ENCODE measurements around the gene MMP1. TPM values are rescaled to one million over a fixed set of nuclear protein-coding genes. Genes with fewer than 3 reads are reported as not detected.

Gene MMP1
- total RNA-seq, 1 experiment from 2014 or later = 0.35 TPM

DNA sequence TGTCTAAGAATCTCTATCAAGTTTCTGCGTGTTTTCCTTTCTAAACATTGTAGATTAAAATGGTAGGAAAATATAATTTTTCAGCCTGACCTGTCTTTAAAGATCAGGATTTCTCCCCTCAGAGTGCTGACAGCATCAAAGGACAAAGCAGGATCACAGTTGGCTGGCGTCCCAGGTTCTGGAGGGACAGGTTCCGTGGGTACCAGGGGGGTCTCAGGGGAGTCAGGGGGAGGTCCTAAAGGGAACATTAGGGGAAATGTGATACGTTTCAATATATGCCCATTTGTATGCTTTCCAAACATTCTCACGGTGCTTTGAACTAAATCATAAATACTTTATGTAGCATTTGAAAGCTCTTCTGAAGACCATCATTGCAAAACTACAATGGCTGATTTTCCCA, 42.1 kb upstream of the MMP1 start:
- TF ChIP-seq, protein P1, sequence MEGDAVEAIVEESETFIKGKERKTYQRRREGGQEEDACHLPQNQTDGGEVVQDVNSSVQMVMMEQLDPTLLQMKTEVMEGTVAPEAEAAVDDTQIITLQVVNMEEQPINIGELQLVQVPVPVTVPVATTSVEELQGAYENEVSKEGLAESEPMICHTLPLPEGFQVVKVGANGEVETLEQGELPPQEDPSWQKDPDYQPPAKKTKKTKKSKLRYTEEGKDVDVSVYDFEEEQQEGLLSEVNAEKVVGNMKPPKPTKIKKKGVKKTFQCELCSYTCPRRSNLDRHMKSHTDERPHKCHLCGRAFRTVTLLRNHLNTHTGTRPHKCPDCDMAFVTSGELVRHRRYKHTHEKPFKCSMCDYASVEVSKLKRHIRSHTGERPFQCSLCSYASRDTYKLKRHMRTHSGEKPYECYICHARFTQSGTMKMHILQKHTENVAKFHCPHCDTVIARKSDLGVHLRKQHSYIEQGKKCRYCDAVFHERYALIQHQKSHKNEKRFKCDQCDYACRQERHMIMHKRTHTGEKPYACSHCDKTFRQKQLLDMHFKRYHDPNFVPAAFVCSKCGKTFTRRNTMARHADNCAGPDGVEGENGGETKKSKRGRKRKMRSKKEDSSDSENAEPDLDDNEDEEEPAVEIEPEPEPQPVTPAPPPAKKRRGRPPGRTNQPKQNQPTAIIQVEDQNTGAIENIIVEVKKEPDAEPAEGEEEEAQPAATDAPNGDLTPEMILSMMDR (IDR thresholded peaks at IDR 0.05; ENCODE audit: unreplicated experiment) = no peak
- Mint-ChIP-seq H3K27ac (ENCODE audit: low read depth, unreplicated experiment) (no peak overlapping the region), H3K9me3 (ENCODE audit: unreplicated experiment) (no peaks in the 10 kb centered on the region), H3K27me3 (ENCODE audit: insufficient read depth, unreplicated experiment) (no peaks in the 10 kb centered on the region), H3K36me3 (ENCODE audit: insufficient read depth, unreplicated experiment) (peaks cover under 1% of the 10 kb centered on the region), H3K4me1 (ENCODE audit: insufficient read depth, unreplicated experiment) (peaks cover 25% of the 10 kb centered on the region), H3K4me3 (ENCODE audit: unreplicated experiment) (no peak overlapping the region)
- no peak for DNase-seq (ENCODE audit: unreplicated experiment)
- BruUV-seq (replicated peaks) = no TSS peak
- POLR2A ChIA-PET = no interaction called here
- intact Hi-C loops (cut with micrococcal nuclease) = no loop called here
- CTCF ChIA-PET = interaction anchor here (1.0 to 1.1 kb wide), 2 partner anchors 12 to 106 kb away, joined by 3 read pairs; no protein-coding TSS in a partner anchor

DNA sequence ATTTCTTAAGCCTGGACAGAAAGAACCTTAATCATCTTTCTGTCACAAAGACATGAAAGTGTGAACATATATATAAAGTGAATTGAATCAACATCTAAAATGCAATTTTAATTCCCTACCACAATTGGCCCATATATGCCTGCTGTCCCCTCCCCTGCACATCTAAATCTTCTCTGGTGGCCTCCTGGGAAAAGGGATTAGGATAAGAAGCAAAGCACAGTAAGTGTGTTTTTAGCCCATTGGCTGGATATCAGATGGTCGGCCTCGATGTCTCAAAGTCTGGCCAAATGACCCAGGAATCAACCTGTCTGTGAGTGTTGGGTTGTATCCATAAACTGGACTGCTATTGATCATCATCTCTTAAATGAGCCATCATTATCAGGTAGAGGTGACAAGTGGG, 39.7 kb upstream of the MMP1 start:
- DNase-seq (ENCODE audit: unreplicated experiment) = no peak
- H3K27me3 Mint-ChIP-seq (ENCODE audit: insufficient read depth, unreplicated experiment) = no peaks in the 10 kb centered on the region
- TF ChIP-seq, protein P1 (IDR thresholded peaks at IDR 0.05; ENCODE audit: unreplicated experiment) = no peak
- H3K27ac Mint-ChIP-seq (ENCODE audit: low read depth, unreplicated experiment) = no peak overlapping the region
- no peaks in the 10 kb centered on the region for H3K9me3 Mint-ChIP-seq (ENCODE audit: unreplicated experiment)
- H3K4me1 Mint-ChIP-seq (ENCODE audit: insufficient read depth, unreplicated experiment) = peaks cover 13% of the 10 kb centered on the region
- BruUV-seq (replicated peaks) = no TSS peak
- H3K4me3 Mint-ChIP-seq (ENCODE audit: unreplicated experiment) = no peak overlapping the region
- ChIA-PET CTCF (interaction anchor here (2.0 kb wide), 1 partner anchor 77 kb away, joined by 8 read pairs; no protein-coding TSS in a partner anchor), POLR2A (no interaction called here)
- intact Hi-C loops (cut with micrococcal nuclease) = no loop called here
- peaks cover 6% of the 10 kb centered on the region for H3K36me3 Mint-ChIP-seq (ENCODE audit: insufficient read depth, unreplicated experiment)

DNA sequence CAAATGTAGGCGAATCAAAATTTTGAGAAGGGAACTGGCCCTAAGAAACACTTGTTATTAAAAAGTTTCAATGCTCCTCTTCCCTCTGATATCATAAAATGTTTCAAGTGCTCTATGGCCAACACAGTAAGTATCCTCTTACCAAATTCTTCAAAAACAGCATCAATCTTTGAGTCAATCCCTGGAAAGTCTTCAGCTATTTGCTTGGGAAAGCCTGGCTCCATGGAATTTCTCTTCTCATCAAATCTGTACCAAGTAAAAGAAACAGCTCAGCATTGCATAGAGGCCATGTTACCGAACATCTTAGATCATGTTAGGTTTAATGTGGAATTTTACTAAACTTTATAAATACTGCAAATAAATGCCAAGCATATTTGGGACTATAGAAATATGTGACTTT, 39.2 kb upstream of the MMP1 start:
- H3K4me3 Mint-ChIP-seq (ENCODE audit: unreplicated experiment) = no peak overlapping the region
- BruUV-seq (replicated peaks) = no TSS peak
- CTCF ChIA-PET = interaction anchor here (0.9 to 1.6 kb wide), 2 partner anchors 78 to 104 kb away, joined by 3 to 5 read pairs; no protein-coding TSS in a partner anchor
- TF ChIP-seq, protein P1 (IDR thresholded peaks at IDR 0.05; ENCODE audit: unreplicated experiment) = no peak
- POLR2A ChIA-PET = interaction anchor here (1.7 kb wide), 2 partner anchors 10 to 12 kb away, joined by 6 to 8 read pairs; no protein-coding TSS in a partner anchor
- peaks cover 6% of the 10 kb centered on the region for H3K36me3 Mint-ChIP-seq (ENCODE audit: insufficient read depth, unreplicated experiment)
- H3K27me3 Mint-ChIP-seq (ENCODE audit: insufficient read depth, unreplicated experiment) = no peaks in the 10 kb centered on the region
- no peak overlapping the region for H3K27ac Mint-ChIP-seq (ENCODE audit: low read depth, unreplicated experiment)
- peaks cover 13% of the 10 kb centered on the region for H3K4me1 Mint-ChIP-seq (ENCODE audit: insufficient read depth, unreplicated experiment)
- DNase-seq (ENCODE audit: unreplicated experiment) = no peak
- intact Hi-C loops (cut with micrococcal nuclease) = no loop called here
- H3K9me3 Mint-ChIP-seq (ENCODE audit: unreplicated experiment) = no peaks in the 10 kb centered on the region

DNA sequence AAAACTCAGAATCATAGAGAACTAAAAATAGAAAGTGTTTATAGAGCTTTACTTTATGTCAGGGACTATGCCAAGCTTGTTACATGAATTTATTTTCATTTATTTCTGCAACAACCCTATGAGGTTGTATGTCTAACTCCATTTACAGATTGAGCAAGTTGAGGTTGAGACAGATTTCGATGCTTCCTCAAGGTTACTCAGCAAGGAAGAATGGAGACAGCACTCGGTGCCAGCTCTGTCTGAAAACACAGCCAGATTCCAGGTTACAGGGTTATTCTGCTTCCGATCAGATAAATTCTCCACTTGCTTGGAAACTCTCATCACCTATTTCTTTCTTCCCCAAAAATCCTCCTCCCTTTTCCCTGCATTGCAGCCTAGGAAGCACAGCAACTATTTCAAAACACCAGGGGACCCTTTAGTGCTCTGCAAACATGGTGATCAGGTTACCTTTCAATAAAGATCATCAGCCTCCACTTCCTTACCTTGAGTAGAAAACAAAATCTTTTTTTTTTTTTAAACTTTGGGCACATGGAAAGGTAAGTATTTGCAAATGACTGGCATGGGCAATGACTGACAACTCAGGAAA, 38.4 kb upstream of the MMP1 start:
- Mint-ChIP-seq H3K4me3 (ENCODE audit: unreplicated experiment) (no peak overlapping the region), H3K9me3 (ENCODE audit: unreplicated experiment) (no peaks in the 10 kb centered on the region), H3K27ac (ENCODE audit: low read depth, unreplicated experiment) (no peak overlapping the region), H3K36me3 (ENCODE audit: insufficient read depth, unreplicated experiment) (peaks cover 6% of the 10 kb centered on the region), H3K27me3 (ENCODE audit: insufficient read depth, unreplicated experiment) (no peaks in the 10 kb centered on the region), H3K4me1 (ENCODE audit: insufficient read depth, unreplicated experiment) (peaks cover 13% of the 10 kb centered on the region)
- POLR2A ChIA-PET = interaction anchor here (0.6 to 1.7 kb wide), 9 partner anchors 9 to 633 kb away, joined by 3 to 8 read pairs (median 5); no protein-coding TSS in a partner anchor
- intact Hi-C loops (cut with micrococcal nuclease) = no loop called here
- CTCF ChIA-PET = interaction anchor here (0.6 to 1.6 kb wide), 4 partner anchors 26 to 447 kb away, joined by 3 to 7 read pairs (median 4); no protein-coding TSS in a partner anchor
- peak; percentile 68 for DNase-seq (ENCODE audit: unreplicated experiment)
- TF ChIP-seq, protein P1 (IDR thresholded peaks at IDR 0.05; ENCODE audit: unreplicated experiment) = no peak
- BruUV-seq (replicated peaks) = no TSS peak

Measured in MCF 10A (cell line).